Gastroesophageal sphincter (tissue), 4 donors: ENCODE results near the gene NPHP4. TPM values are rescaled to one million over a fixed set of nuclear protein-coding genes. Genes with fewer than 3 reads are reported as not detected.

ENCODE experiments used
- ATAC-seq: fragments of 150-250 bp; one replicate; pipeline ENCODE4 v1.9.1; 2016; ENCODE audit warnings: mild to moderate bottlenecking, moderate library complexity
- H3K27ac ChIP-seq, 4 donors: fragments of 200-600 bp; sonication (generic) in 3 of 4; 1 replicate in 3 of 4; 2 replicates in 1 of 4; pipeline ENCODE4 v1.5.1; 2016 to 2019
- H3K27me3 ChIP-seq: fragments of 200-600 bp; sonication (generic); one replicate; pipeline ENCODE4 v1.5.1; 2019
- H3K36me3 ChIP-seq, 2 donors: fragments of 200-600 bp; sonication (generic); one replicate each; pipeline ENCODE4 v1.5.1; 2019; ENCODE audit warnings: control low read depth in 1 of 2
- H3K4me1 ChIP-seq, 3 donors: fragments of 200-600 bp; sonication (generic); 1 replicate in 2 of 3; 2 replicates in 1 of 3; pipeline ENCODE4 v1.5.1; 2016 to 2019; ENCODE audit warnings: control low read depth in 2 of 3
- H3K4me3 ChIP-seq, 2 donors: fragments of 200-600 bp; sonication (generic); one replicate each; pipeline ENCODE4 v1.5.1; 2019; ENCODE audit warnings: mild to moderate bottlenecking in 1 of 2, moderate library complexity in 1 of 2
- H3K9me3 ChIP-seq, 3 donors: fragments of 200-600 bp; sonication (generic); one replicate each; pipeline ENCODE4 v1.5.1; 2017 to 2019; ENCODE audit warnings: control low read depth in 2 of 3
- CTCF ChIP-seq, 4 experiments: fragments of 200-600 bp in 2 of 4; fragments of 450-650 bp in 2 of 4; sonication (generic) in 1 of 4; IDR thresholded peaks; one replicate each; pipeline ENCODE4 v1.5.1; 2017 to 2019; ENCODE audit warnings: antibody characterized with exemption in 4 of 4, mild to moderate bottlenecking in 2 of 4, moderate library complexity in 2 of 4
- EP300 ChIP-seq: sonication (generic); formaldehyde crosslinking; IDR thresholded peaks from one replicate; pipeline ENCODE4 v1.6.1; 2017; ENCODE audit warnings: antibody characterized with exemption, mild to moderate bottlenecking
- POLR2A ChIP-seq, 2 donors: fragments of 450-650 bp; IDR thresholded peaks; one replicate each; pipeline ENCODE4 v1.6.1; 2017; ENCODE audit warnings: antibody characterized with exemption in 2 of 2, mild to moderate bottlenecking in 2 of 2, moderate library complexity in 1 of 2
- POLR2AphosphoS5 ChIP-seq: sonication (generic); formaldehyde crosslinking; IDR thresholded peaks from one replicate; pipeline ENCODE4 v1.6.1; 2017; ENCODE audit warnings: antibody characterized with exemption
- WGBS, 2 donors: methylation state at CpG; one replicate each; pipeline ENCODE4 v1.1.5; 2018; ENCODE audit warnings: low coverage in 1 of 2; 5-methylcytosine and 5-hydroxymethylcytosine counted together
- total RNA-seq, 4 donors: library from RNA; depleted of rRNA; stranded (reverse); fragments of >200 nt; gene quantifications; one replicate each; pipeline ENCODE4 v1.1.0, GENCODE V29; 2016

The NPHP4 gene
- total RNA-seq, 4 donors from 2014 or later, result 5.7 to 9.7 (median 6.2) TPM

- no peaks in the 10 kb centered on the region for H3K27me3 ChIP-seq
- 83 to 92% methylated on average over 1 to 6 of the region's 16 CpGs for WGBS, 2 donors
- TF ChIP-seq POLR2AphosphoS5 (no peak), POLR2A (IDR thresholded peaks at IDR 0.05) (no peak)
- ATAC-seq, result no peak
- H3K27ac ChIP-seq, result no peak overlapping the region
- H3K9me3 ChIP-seq, result no peaks in the 10 kb centered on the region
- H3K4me1 ChIP-seq, result peaks cover 0 to 3% (median 0%) of the 10 kb centered on the region in 3 donors
- H3K36me3 ChIP-seq, result peaks cover 0 to 49% of the 10 kb centered on the region in 2 donors
- H3K4me3 ChIP-seq, result no peak overlapping the region
These were observed 12.5 kb downstream of the NPHP4 start for GRCh38 chr1:5979536-5980313.

DNA sequence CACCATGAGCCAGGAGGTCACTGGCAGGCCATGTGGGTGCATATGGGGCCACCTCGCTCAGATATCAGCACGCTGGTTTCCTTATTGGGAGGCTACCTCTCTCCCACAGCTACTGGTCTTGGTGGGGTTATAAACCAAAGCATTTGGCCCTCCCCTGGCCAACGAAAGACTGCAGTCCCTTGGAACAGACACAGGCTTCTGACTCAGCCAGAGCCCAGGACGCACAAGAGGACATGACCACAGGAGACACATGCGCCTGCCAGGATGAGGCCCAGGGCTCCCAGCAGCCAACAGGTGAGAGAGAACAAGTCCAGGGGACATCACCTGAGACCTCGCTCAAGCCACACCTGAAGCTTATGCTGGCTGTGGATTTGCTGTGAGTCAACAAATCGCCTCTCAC is 13.8 kb downstream of the NPHP4 start:
- Histone ChIP-seq H3K4me3 (no peak overlapping the region), H3K9me3 (no peaks in the 10 kb centered on the region), H3K36me3 (peaks cover 0 to 46% of the 10 kb centered on the region in 2 donors), H3K27ac (no peak overlapping the region), H3K27me3 (no peaks in the 10 kb centered on the region), H3K4me1 (peaks cover 0 to 3% (median 0%) of the 10 kb centered on the region in 3 donors)
- 80 to 100% methylated on average over 1 of the region's 7 CpGs for WGBS, 2 donors
- TF ChIP-seq POLR2A (IDR thresholded peaks at IDR 0.05) (no peak), CTCF (IDR thresholded peaks at IDR 0.05) (no peak), EP300 (no peak), POLR2AphosphoS5 (no peak)
- no peak for ATAC-seq

DNA sequence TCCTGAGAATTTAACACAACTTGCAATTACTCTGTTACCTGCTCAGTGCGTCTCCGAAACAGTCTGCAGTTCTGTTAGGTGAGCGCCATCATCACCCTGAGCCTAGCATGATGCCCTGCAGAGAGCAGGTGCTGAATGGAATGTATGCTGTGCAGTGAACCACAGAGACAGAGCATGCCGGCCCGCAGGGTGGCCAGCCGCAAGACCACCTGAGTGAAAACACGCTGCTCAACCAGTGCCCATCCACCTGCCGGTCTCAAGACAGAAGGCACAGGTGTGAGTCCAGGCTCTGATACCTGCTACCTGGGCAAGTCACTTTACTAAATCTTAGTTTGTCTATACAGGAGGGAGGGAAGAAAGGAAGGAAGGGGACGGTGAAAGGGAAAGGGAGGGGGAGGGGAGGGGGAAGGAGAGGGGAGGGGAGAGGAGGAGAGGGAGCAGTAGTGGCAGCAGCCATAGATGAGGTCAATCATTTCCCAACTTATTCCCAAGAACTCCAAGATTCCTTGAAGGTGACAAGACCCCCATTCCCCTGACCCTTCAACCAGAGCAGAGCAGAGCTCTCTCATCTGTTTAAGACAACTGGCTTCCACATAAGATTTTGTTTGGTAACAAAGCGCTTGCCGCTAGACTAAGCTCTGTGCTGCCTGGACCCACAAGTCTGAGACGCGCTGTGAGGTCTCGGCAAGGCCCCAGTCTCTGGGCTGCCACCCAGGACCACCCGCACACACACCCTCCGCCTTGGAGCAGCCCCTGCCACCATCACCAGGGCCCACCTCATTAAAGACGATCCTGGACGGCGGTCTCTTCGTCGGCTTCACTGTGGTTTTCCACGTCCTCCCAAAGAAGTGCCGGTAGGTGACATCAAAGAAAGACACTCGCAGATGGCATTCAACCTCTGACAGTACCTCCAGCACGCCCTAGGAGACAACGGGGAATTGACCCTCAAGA is 14.5 kb downstream of the NPHP4 start:
- no peaks in the 10 kb centered on the region for H3K9me3 ChIP-seq
- H3K27ac ChIP-seq, result no peak overlapping the region
- WGBS, 2 donors, result 97 to 100% methylated on average over 4 to 6 of the region's 26 CpGs
- no peak overlapping the region for H3K4me3 ChIP-seq
- H3K4me1 ChIP-seq, result peaks cover 0 to 3% (median 0%) of the 10 kb centered on the region in 3 donors
- ATAC-seq, result no peak
- peaks cover 0 to 47% of the 10 kb centered on the region in 2 donors for H3K36me3 ChIP-seq
- H3K27me3 ChIP-seq, result no peaks in the 10 kb centered on the region
- no peak for TF ChIP-seq POLR2AphosphoS5
- TF ChIP-seq CTCF (IDR thresholded peaks at IDR 0.05), result no peak
- no peak for TF ChIP-seq EP300
- no peak for TF ChIP-seq POLR2A (IDR thresholded peaks at IDR 0.05)

- H3K36me3 ChIP-seq, result peaks cover 0 to 47% of the 10 kb centered on the region in 2 donors
- 87 to 94% methylated on average over 5 to 8 of the region's 25 CpGs for WGBS, 2 donors
- TF ChIP-seq POLR2A (IDR thresholded peaks at IDR 0.05) (no peak), EP300 (no peak), CTCF (IDR thresholded peaks at IDR 0.05) (no peak), POLR2AphosphoS5 (no peak)
- no peaks in the 10 kb centered on the region for H3K27me3 ChIP-seq
- ATAC-seq, result no peak
- no peak overlapping the region for H3K4me3 ChIP-seq
- H3K9me3 ChIP-seq, result no peaks in the 10 kb centered on the region
- H3K27ac ChIP-seq, result no peak overlapping the region
- peaks cover 0 to 3% (median 0%) of the 10 kb centered on the region in 3 donors for H3K4me1 ChIP-seq
These were observed 15.3 kb downstream of the NPHP4 start for GRCh38 chr1:5976726-5977493.

DNA sequence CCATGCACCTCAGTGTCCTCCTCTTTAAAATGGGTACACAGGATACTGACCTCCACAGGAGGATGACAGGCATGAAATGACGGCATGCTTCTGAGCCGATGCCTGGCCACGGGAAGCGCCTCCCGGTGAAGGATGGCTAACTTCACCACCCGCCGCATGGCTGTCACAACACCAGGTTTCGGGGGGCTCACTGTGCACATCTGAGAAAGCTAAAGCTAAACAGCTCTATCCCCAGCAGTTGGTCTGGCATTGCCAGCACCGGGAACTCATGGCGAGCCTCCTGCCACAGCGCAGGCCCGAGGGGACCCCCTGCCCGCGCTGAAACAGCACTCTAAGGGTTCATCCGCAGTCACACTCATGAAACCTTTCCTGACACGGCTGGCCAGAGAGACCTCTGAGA is 16.0 kb downstream of the NPHP4 start:
- Histone ChIP-seq H3K4me3 (no peak overlapping the region), H3K27me3 (no peaks in the 10 kb centered on the region), H3K27ac (no peak overlapping the region), H3K4me1 (peaks cover 0 to 3% (median 0%) of the 10 kb centered on the region in 3 donors), H3K36me3 (peaks cover 0 to 51% of the 10 kb centered on the region in 2 donors), H3K9me3 (no peaks in the 10 kb centered on the region)
- TF ChIP-seq POLR2AphosphoS5, result no peak
- no peak for TF ChIP-seq EP300
- no peak for TF ChIP-seq CTCF (IDR thresholded peaks at IDR 0.05)
- no peak for TF ChIP-seq POLR2A (IDR thresholded peaks at IDR 0.05)
- no peak for ATAC-seq
- no CpG with 5 or more reads among the region's 16 CpGs for WGBS, 2 donors
